K562 (cell line): ENCODE measurements around the gene DHX29. TPM values are rescaled to one million over a fixed set of nuclear protein-coding genes. Genes with fewer than 3 reads are reported as not detected.

Experiments used
- CGGBP1 ChIP-seq: fragments of 250-450 bp; sonication (Bioruptor Pico); IDR thresholded peaks from 2 replicates; pipeline ENCODE4 v1.9.0; 2021; ENCODE audit warnings: mild to moderate bottlenecking
- CREBBP ChIP-seq: IDR thresholded peaks from one replicate; pipeline ENCODE4 v1.6.1; 2012; ENCODE audit warnings: low read depth, mild to moderate bottlenecking, control low read depth, inconsistent platforms, low read length
- E2F8 ChIP-seq: fragments of 450-650 bp; IDR thresholded peaks from 2 replicates; pipeline ENCODE4 v1.7.1; 2018; ENCODE audit warnings: mild to moderate bottlenecking, low read depth; ENCODE audit not compliant: partially characterized antibody
- HMBOX1 ChIP-seq: sonication (generic); IDR thresholded peaks from 2 replicates; pipeline ENCODE4 v1.6.1; 2016
- MYBL2 ChIP-seq, 2 experiments: fragments of 450-650 bp in 1 of 2; sonication (generic) in 1 of 2; formaldehyde crosslinking in 1 of 2; IDR thresholded peaks; 2 replicates each; pipeline versions ENCODE4 v1.6.1 to v1.8.1; 2017 to 2022; ENCODE audit warnings: borderline replicate concordance in 1 of 2, inconsistent platforms in 1 of 2, low read depth in 1 of 2, mild to moderate bottlenecking in 1 of 2, missing genetic modification reagents in 1 of 2, moderate library complexity in 1 of 2
- PTRF ChIP-seq: fragments of 450-650 bp; IDR thresholded peaks from 2 replicates; pipeline ENCODE4 v1.6.1; 2016; ENCODE audit warnings: mild to moderate bottlenecking, missing genetic modification characterization, missing compliant biosample characterization
- RBM17 ChIP-seq: fragments of 200-400 bp; formaldehyde crosslinking; IDR thresholded peaks from 2 replicates; pipeline ENCODE4 v1.6.1; 2017; ENCODE audit warnings: low read depth, mild to moderate bottlenecking, low read length, borderline replicate concordance
- SMAD4 ChIP-seq: fragments of 250-450 bp; sonication (Bioruptor Pico); conservative IDR thresholded peaks from 2 replicates; pipeline ENCODE4 v1.8.0; 2021; ENCODE audit warnings: inconsistent platforms, mild to moderate bottlenecking, moderate library complexity
- SMARCA4 ChIP-seq: fragments of 450-650 bp; IDR thresholded peaks from 2 replicates; pipeline ENCODE4 v1.6.1; 2016
- SMARCE1 ChIP-seq: fragments of 450-650 bp; IDR thresholded peaks from 2 replicates; pipeline ENCODE4 v1.7.1; 2016; ENCODE audit warnings: mild to moderate bottlenecking
- TBL1XR1 ChIP-seq, 2 experiments: IDR thresholded peaks; 2 replicates each; pipeline ENCODE4 v1.6.1; 2012; ENCODE audit warnings: improper control_type of control experiment in 2 of 2, low read length in 2 of 2, mild to moderate bottlenecking in 1 of 2
- ZBTB33 ChIP-seq: sonication (generic); formaldehyde crosslinking; IDR thresholded peaks from 2 replicates; pipeline ENCODE4 v1.8.1; 2023; ENCODE audit warnings: mild to moderate bottlenecking, missing genetic modification reagents
- ZC3H8 ChIP-seq: fragments of 450-650 bp; IDR thresholded peaks from 2 replicates; pipeline ENCODE4 v1.6.1; 2017
- ZNF41 ChIP-seq: fragments of 250-450 bp; sonication (Bioruptor Pico); conservative IDR thresholded peaks from 2 replicates; pipeline ENCODE4 v1.4.0; 2020; ENCODE audit warnings: mild to moderate bottlenecking
- ZNF79 ChIP-seq: fragments of 250-450 bp; sonication (Bioruptor Pico); IDR thresholded peaks from 2 replicates; pipeline ENCODE4 v1.4.0; 2020; ENCODE audit warnings: low read depth, mild to moderate bottlenecking, moderate library complexity
- polyA plus RNA-seq, 8 experiments: library from polyadenylated mRNA; depleted of rRNA in 4 of 8; stranded (reverse) in 5 of 8; unstranded in 3 of 8; fragments of >200 nt; fragmentation: Nextera tagmentation in 2 of 8; fragmentation: Illumina TruSeq in 1 of 8; extraction: Ambion mirVana in 2 of 8; extraction: Trizol in 1 of 8; gene quantifications; 2 replicates each; pipeline versions ENCODE4 v1.2.1 to v1.2.3, GENCODE V29; 2011 to 2014; ENCODE audit warnings: inconsistent platforms in 1 of 8, missing spikeins in 1 of 8
- total RNA-seq, 7 experiments: library from RNA; depleted of rRNA in 6 of 7; stranded (reverse); fragments of >200 nt in 6 of 7; fragmentation: Illumina TruSeq in 2 of 7; extraction: Trizol in 2 of 7; gene quantifications; 2 replicates each; pipeline versions ENCODE4 v1.2.1 to v1.2.3, GENCODE V29; 2011 to 2021; ENCODE audit warnings: low replicate concordance in 1 of 7
- TF ChIP-seq, protein P1 (sequence below): fragments of 450-650 bp; IDR thresholded peaks from 2 replicates; pipeline ENCODE4 v1.6.1; 2016
- TF ChIP-seq, protein P2 (sequence below): fragments of 450-650 bp; IDR thresholded peaks from 2 replicates; pipeline ENCODE4 v1.6.1; 2017; ENCODE audit warnings: antibody characterized with exemption

DHX29 gene
- total and polyA plus RNA-seq, 9 of the 15 experiments (the other 6 are each of a cell fraction or from before 2014, with no cell fraction given): 7.5 to 42.1 (median 25.0) TPM

DNA sequence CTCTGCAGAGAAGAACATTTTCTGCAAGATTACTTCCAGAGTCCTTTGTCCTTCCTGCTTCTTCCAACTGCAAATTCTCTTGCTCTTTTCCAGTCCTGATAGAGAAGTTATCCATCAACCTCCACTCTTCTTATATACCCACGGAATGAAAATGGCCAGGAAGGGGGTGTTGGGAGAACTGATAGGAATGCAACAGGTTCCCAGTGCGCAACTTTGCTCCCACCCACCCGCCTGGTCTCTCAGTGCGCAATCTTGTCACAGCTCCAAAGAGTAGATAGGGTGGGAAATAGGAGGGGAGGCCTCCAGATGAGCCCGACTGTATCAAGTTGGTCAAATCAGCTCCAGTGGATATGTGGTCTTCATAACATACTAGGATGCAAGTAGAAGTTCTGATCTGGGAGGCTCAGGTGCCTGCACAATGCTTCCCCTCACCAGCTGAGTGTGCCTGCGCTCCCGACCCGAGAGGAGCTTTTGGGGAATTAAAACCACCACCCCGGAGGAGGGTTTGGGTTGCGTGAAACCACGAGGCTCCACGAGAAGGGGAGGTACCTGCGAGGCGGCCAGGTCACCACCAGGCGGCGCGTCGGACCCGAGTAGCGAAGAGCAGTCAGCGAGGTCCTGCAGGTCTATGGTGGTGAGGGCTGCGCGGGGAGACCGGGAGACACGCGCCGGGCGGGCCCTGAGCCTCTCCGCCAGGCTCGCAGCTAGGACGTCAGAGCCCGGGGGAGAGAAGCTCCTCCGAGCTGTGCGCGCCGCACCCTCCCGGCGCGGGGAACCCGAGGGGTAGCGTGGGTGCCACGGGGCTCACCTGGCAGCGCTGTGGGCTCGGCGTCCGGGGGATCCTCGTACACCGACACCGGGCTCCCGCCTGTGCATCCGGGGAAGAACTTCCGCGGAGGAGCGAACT lies 81.2 kb downstream of the DHX29 start (continued):
- TF ChIP-seq ZNF79 (CRISPR knock-in tag): no peak
- TF ChIP-seq SMARCA4: no peak
- TF ChIP-seq, protein P1, sequence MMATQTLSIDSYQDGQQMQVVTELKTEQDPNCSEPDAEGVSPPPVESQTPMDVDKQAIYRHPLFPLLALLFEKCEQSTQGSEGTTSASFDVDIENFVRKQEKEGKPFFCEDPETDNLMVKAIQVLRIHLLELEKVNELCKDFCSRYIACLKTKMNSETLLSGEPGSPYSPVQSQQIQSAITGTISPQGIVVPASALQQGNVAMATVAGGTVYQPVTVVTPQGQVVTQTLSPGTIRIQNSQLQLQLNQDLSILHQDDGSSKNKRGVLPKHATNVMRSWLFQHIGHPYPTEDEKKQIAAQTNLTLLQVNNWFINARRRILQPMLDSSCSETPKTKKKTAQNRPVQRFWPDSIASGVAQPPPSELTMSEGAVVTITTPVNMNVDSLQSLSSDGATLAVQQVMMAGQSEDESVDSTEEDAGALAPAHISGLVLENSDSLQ: no peak
- TF ChIP-seq, protein P2, sequence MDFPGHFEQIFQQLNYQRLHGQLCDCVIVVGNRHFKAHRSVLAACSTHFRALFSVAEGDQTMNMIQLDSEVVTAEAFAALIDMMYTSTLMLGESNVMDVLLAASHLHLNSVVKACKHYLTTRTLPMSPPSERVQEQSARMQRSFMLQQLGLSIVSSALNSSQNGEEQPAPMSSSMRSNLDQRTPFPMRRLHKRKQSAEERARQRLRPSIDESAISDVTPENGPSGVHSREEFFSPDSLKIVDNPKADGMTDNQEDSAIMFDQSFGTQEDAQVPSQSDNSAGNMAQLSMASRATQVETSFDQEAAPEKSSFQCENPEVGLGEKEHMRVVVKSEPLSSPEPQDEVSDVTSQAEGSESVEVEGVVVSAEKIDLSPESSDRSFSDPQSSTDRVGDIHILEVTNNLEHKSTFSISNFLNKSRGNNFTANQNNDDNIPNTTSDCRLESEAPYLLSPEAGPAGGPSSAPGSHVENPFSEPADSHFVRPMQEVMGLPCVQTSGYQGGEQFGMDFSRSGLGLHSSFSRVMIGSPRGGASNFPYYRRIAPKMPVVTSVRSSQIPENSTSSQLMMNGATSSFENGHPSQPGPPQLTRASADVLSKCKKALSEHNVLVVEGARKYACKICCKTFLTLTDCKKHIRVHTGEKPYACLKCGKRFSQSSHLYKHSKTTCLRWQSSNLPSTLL: no peak
- peak; percentile 47; the same call in 1 of the 2 replicates for TF ChIP-seq ZBTB33
- TF ChIP-seq E2F8: no peak
- no peak for TF ChIP-seq SMARCE1
- TF ChIP-seq CGGBP1 (CRISPR knock-in tag): no peak
- TF ChIP-seq ZC3H8: no peak
- no peak for TF ChIP-seq CREBBP
- TF ChIP-seq HMBOX1: no peak
- no peak for TF ChIP-seq MYBL2 (IDR thresholded peaks at IDR 0.05; ENCODE audit: low read depth)
- TF ChIP-seq MYBL2 (CRISPR knock-in tag; IDR thresholded peaks at IDR 0.05; ENCODE audit: borderline replicate concordance): no peak
- TF ChIP-seq RBM17: no peak
- no peak for TF ChIP-seq PTRF (tag)
- no peak for TF ChIP-seq ZNF41 (CRISPR knock-in tag)
- TF ChIP-seq SMAD4 (CRISPR knock-in tag): 0 out of 2 replicates have a peak, but pooled peaks have one; percentile 7
- no peak for TF ChIP-seq TBL1XR1 (IDR thresholded peaks at IDR 0.05; ENCODE audit: low read length in 2 of 2)
